H9 (cell line): ENCODE data around the gene CMYA5. TPM values are rescaled to one million over a fixed set of nuclear protein-coding genes. Genes with fewer than 3 reads are reported as not detected.

Source experiments
- DNase-seq: peaks from one replicate; pipeline ENCODE4 v3.0.0-alpha.2; 2017
- H2AFZ ChIP-seq: one replicate; pipeline ENCODE4 v1.6.1; 2013; ENCODE audit warnings: mild to moderate bottlenecking, low read length, control low read depth, moderate library complexity
- H2AK5ac ChIP-seq: 2 replicates; pipeline ENCODE4 v1.6.1; 2013; ENCODE audit warnings: low read length, control low read depth, mixed read lengths; ENCODE audit not compliant: insufficient read length
- H2BK120ac ChIP-seq: one replicate; pipeline ENCODE4 v1.6.1; 2013; ENCODE audit warnings: low read depth, mild to moderate bottlenecking, low read length, control low read depth, inconsistent platforms; ENCODE audit not compliant: poor library complexity, severe bottlenecking
- H2BK12ac ChIP-seq: 2 replicates; pipeline ENCODE4 v1.6.1; 2013; ENCODE audit warnings: low read length, control low read depth, mixed read lengths, low read depth; ENCODE audit not compliant: insufficient read length
- H2BK15ac ChIP-seq: 2 replicates; pipeline ENCODE4 v1.6.1; 2013; ENCODE audit warnings: low read depth, low read length, control low read depth
- H2BK20ac ChIP-seq: one replicate; pipeline ENCODE4 v1.6.1; 2013; ENCODE audit warnings: low read depth, mild to moderate bottlenecking, low read length, control low read depth, inconsistent platforms; ENCODE audit not compliant: poor library complexity, severe bottlenecking
- H2BK5ac ChIP-seq: 2 replicates; pipeline ENCODE4 v1.6.1; 2013; ENCODE audit warnings: low read length, control low read depth, mixed read lengths; ENCODE audit not compliant: insufficient read length
- H3K14ac ChIP-seq: 2 replicates; pipeline ENCODE4 v1.6.1; 2013; ENCODE audit warnings: low read length, control low read depth; ENCODE audit not compliant: insufficient read depth
- H3K18ac ChIP-seq: 2 replicates; pipeline ENCODE4 v1.6.1; 2013; ENCODE audit warnings: low read depth, mild to moderate bottlenecking, mixed read lengths, low read length, control low read depth; ENCODE audit not compliant: insufficient read length
- H3K23ac ChIP-seq: 2 replicates; pipeline ENCODE4 v1.6.1; 2013; ENCODE audit warnings: low read length, control low read depth, mixed read lengths, low read depth; ENCODE audit not compliant: insufficient read length
- H3K23me2 ChIP-seq: 2 replicates; pipeline ENCODE4 v1.6.1; 2013; ENCODE audit warnings: low read depth, mild to moderate bottlenecking, mixed read lengths, low read length, control low read depth; ENCODE audit not compliant: insufficient read length, poor library complexity, severe bottlenecking
- H3K27ac ChIP-seq: 2 replicates; pipeline ENCODE4 v1.5.1; 2013; ENCODE audit warnings: low read length, control low read depth, mixed read lengths, low read depth; ENCODE audit not compliant: insufficient read length
- H3K27me3 ChIP-seq: 2 replicates; pipeline ENCODE4 v1.6.1; 2013; ENCODE audit warnings: low read length, control low read depth, inconsistent platforms; ENCODE audit not compliant: insufficient read depth
- H3K4ac ChIP-seq: 2 replicates; pipeline ENCODE4 v1.6.1; 2013; ENCODE audit warnings: low read depth, mild to moderate bottlenecking, control low read depth, inconsistent platforms, low read length, moderate library complexity
- H3K4me1 ChIP-seq: 2 replicates; pipeline ENCODE4 v1.6.1; 2013; ENCODE audit warnings: low read length, control low read depth, inconsistent platforms; ENCODE audit not compliant: insufficient read depth
- H3K4me2 ChIP-seq: 2 replicates; pipeline ENCODE4 v1.6.1; 2013; ENCODE audit warnings: low read length, control low read depth, mixed read lengths; ENCODE audit not compliant: insufficient read length, insufficient read depth
- H3K56ac ChIP-seq: 2 replicates; pipeline ENCODE4 v1.6.1; 2013; ENCODE audit warnings: low read depth, mild to moderate bottlenecking, mixed read lengths, low read length, control low read depth; ENCODE audit not compliant: insufficient read length
- H3K79me1 ChIP-seq: 2 replicates; pipeline ENCODE4 v1.6.1; 2013; ENCODE audit warnings: low read depth, mild to moderate bottlenecking, moderate library complexity, low read length, control low read depth, inconsistent platforms; ENCODE audit not compliant: insufficient read depth, poor library complexity, severe bottlenecking
- H3K79me2 ChIP-seq: 2 replicates; pipeline ENCODE4 v1.6.1; 2013; ENCODE audit warnings: low read length, control low read depth, inconsistent platforms; ENCODE audit not compliant: insufficient read depth
- H3K9ac ChIP-seq: 2 replicates; pipeline ENCODE4 v1.6.1; 2013; ENCODE audit warnings: low read length, control low read depth, mixed read lengths; ENCODE audit not compliant: insufficient read length; ENCODE audit errors: extremely low read depth
- H3K9me3 ChIP-seq: one replicate; pipeline ENCODE4 v1.6.1; 2013; ENCODE audit warnings: low read depth, low read length, inconsistent platforms; ENCODE audit not compliant: control insufficient read depth
- H3T11ph ChIP-seq: one replicate; pipeline ENCODE4 v1.6.1; 2013; ENCODE audit warnings: mild to moderate bottlenecking, low read length, control low read depth, inconsistent platforms
- H4K20me1 ChIP-seq: one replicate; pipeline ENCODE4 v1.6.1; 2013; ENCODE audit not compliant: control insufficient read depth, insufficient read length, insufficient read depth
- H4K5ac ChIP-seq: 2 replicates; pipeline ENCODE4 v1.6.1; 2013; ENCODE audit warnings: low read depth, mild to moderate bottlenecking, mixed read lengths, low read length, control low read depth; ENCODE audit not compliant: insufficient read length
- H4K8ac ChIP-seq: replicated peaks from 2 replicates; pipeline ENCODE4 v1.6.1; 2013; ENCODE audit warnings: low read length, control low read depth, mixed read lengths, low read depth; ENCODE audit not compliant: insufficient read length
- H4K91ac ChIP-seq: 2 replicates; pipeline ENCODE4 v1.6.1; 2013; ENCODE audit warnings: low read depth, mild to moderate bottlenecking, moderate library complexity, mixed read lengths, low read length, control low read depth; ENCODE audit not compliant: insufficient read length
- H3K27ac Mint-ChIP-seq, 3 experiments: 2 replicates in 2 of 3; 3 replicates in 1 of 3; pipeline ENCODE4 v1.8.0; 2020 to 2021; ENCODE audit warnings: mixed read lengths in 3 of 3, mild to moderate bottlenecking in 1 of 3, moderate library complexity in 1 of 3
- H3K27me3 Mint-ChIP-seq: 2 replicates; pipeline ENCODE4 v1.8.0; 2021; ENCODE audit warnings: low read depth, mild to moderate bottlenecking, moderate library complexity, mixed read lengths
- H3K36me3 Mint-ChIP-seq, 3 experiments: 2 replicates in 2 of 3; 3 replicates in 1 of 3; pipeline ENCODE4 v1.8.0; 2020 to 2021; ENCODE audit warnings: low read depth in 3 of 3, mixed read lengths in 3 of 3; ENCODE audit not compliant: insufficient read depth in 1 of 3
- H3K4me1 Mint-ChIP-seq, 2 experiments: 2 replicates each; pipeline ENCODE4 v1.8.0; 2020; ENCODE audit warnings: mixed read lengths in 2 of 2
- H3K4me3 Mint-ChIP-seq, 2 experiments: 2 replicates in 1 of 2; 3 replicates in 1 of 2; pipeline ENCODE4 v1.8.0; 2020 to 2021; ENCODE audit warnings: mild to moderate bottlenecking in 2 of 2, mixed read lengths in 2 of 2, moderate library complexity in 1 of 2
- H3K9me3 Mint-ChIP-seq, 2 experiments: 2 replicates in 1 of 2; 3 replicates in 1 of 2; pipeline ENCODE4 v1.8.0; 2020; ENCODE audit warnings: mild to moderate bottlenecking in 2 of 2, mixed read lengths in 2 of 2, moderate library complexity in 1 of 2
- total RNA-seq: library from RNA; stranded (reverse); gene quantifications from 2 replicates; pipeline ENCODE4 v1.2.1, GENCODE V29; 2021
- TF ChIP-seq, protein P1 (sequence below): fragments of 200-600 bp; sonication (generic); conservative IDR thresholded peaks from 3 replicates; pipeline ENCODE4 v1.8.0; 2021; ENCODE audit warnings: antibody characterized with exemption, mild to moderate bottlenecking

CMYA5 gene
- total RNA-seq, 1 experiment from 2014 or later = 1.8 TPM

DNA sequence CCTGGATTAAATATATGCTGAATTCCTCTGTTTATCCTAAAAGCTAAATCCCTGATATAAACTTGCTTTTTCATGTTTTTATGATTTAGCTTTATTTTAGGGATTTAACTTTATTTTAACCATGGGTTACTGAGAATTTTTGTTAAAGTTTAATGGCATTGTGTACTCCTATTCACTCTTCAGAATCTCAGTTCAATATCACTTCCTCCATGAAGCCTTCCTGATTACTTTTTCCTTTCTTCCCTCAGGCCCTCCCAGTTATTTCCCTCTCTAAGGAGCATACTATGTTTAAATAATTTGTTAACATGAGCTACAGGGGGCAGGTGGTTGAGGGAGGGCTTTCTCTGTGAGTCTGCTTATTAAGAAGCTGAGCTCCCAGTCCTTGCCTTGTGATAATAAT, 151.5 kb downstream of the CMYA5 start:
- Histone ChIP-seq H3K4me2 (no peak overlapping the region), H3K14ac (no peak overlapping the region), H3T11ph (no peak overlapping the region), H2BK15ac (no peak overlapping the region), H3K79me1 (no peaks in the 10 kb centered on the region), H4K20me1 (no peaks in the 10 kb centered on the region), H4K8ac (no peak overlapping the region), H2BK12ac (no peak overlapping the region), H3K23ac (no peak overlapping the region), H2BK120ac (no peak overlapping the region), H2AFZ (no peak overlapping the region), H3K27me3 (no peaks in the 10 kb centered on the region), H4K91ac (no peak overlapping the region), H3K79me2 (no peaks in the 10 kb centered on the region), H3K18ac (no peak overlapping the region), H2BK5ac (no peak overlapping the region), H3K9me3 (no peaks in the 10 kb centered on the region), H2AK5ac (no peak overlapping the region), H3K9ac (no peak overlapping the region), H3K4me1 (no peaks in the 10 kb centered on the region), H3K27ac (no peak overlapping the region), H3K23me2 (no peaks in the 10 kb centered on the region), H2BK20ac (no peak overlapping the region), H3K4ac (no peak overlapping the region), H3K56ac (no peak overlapping the region), H4K5ac (no peak overlapping the region)
- TF ChIP-seq, protein P1, sequence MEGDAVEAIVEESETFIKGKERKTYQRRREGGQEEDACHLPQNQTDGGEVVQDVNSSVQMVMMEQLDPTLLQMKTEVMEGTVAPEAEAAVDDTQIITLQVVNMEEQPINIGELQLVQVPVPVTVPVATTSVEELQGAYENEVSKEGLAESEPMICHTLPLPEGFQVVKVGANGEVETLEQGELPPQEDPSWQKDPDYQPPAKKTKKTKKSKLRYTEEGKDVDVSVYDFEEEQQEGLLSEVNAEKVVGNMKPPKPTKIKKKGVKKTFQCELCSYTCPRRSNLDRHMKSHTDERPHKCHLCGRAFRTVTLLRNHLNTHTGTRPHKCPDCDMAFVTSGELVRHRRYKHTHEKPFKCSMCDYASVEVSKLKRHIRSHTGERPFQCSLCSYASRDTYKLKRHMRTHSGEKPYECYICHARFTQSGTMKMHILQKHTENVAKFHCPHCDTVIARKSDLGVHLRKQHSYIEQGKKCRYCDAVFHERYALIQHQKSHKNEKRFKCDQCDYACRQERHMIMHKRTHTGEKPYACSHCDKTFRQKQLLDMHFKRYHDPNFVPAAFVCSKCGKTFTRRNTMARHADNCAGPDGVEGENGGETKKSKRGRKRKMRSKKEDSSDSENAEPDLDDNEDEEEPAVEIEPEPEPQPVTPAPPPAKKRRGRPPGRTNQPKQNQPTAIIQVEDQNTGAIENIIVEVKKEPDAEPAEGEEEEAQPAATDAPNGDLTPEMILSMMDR = no peak
- H3K4me3 Mint-ChIP-seq = no peak overlapping the region
- H3K27me3 Mint-ChIP-seq = peaks cover 4% of the 10 kb centered on the region; the same call in 1 of the 2 replicates
- H3K27ac Mint-ChIP-seq = no peak overlapping the region
- H3K4me1 Mint-ChIP-seq = peaks cover 10% of the 10 kb centered on the region in 2 experiments
- no peaks in the 10 kb centered on the region for H3K36me3 Mint-ChIP-seq
- DNase-seq = no peak
- no peaks in the 10 kb centered on the region for H3K9me3 Mint-ChIP-seq
